WTC11 (cell line): ENCODE results near the gene TNS3. TPM values are rescaled to one million over a fixed set of nuclear protein-coding genes. Genes with fewer than 3 reads are reported as not detected.

Source experiments
- ATAC-seq: fragments of 200-7000 bp; cut with Tn5 transposase; 2 replicates; pipeline ENCODE4 v1.10.0; 2021; ENCODE audit warnings: mild to moderate bottlenecking, moderate library complexity
- CTCF ChIA-PET: fragments of 300-600 bp; sonication (Branson Sonifier 250); formaldehyde crosslinking; loops from one replicate; lab custom pipeline; 2021; ENCODE audit warnings: antibody characterized with exemption; lab: Charles Lee
- POLR2A ChIA-PET: fragments of 350-600 bp; sonication (Branson Sonifier 250); formaldehyde crosslinking; loops from one replicate; lab custom pipeline; 2021; ENCODE audit warnings: antibody characterized with exemption; lab: Charles Lee
- DNase-seq: peaks from one replicate; pipeline ENCODE4 v3.0.0; 2021; ENCODE audit warnings: low spot score
- H3K27ac Mint-ChIP-seq: 2 replicates; pipeline ENCODE4 v1.8.0; 2021; ENCODE audit warnings: mixed read lengths
- H3K27me3 Mint-ChIP-seq: 2 replicates; pipeline ENCODE4 v1.8.0; 2021; ENCODE audit warnings: low read depth, mild to moderate bottlenecking, moderate library complexity, mixed read lengths
- H3K36me3 Mint-ChIP-seq: 2 replicates; pipeline ENCODE4 v1.8.0; 2021; ENCODE audit warnings: mixed read lengths
- H3K4me1 Mint-ChIP-seq: 2 replicates; pipeline ENCODE4 v1.8.0; 2022; ENCODE audit warnings: mixed read lengths
- H3K4me3 Mint-ChIP-seq: 2 replicates; pipeline ENCODE4 v1.8.0; 2021; ENCODE audit warnings: mild to moderate bottlenecking, moderate library complexity, mixed read lengths
- H3K9me3 Mint-ChIP-seq: 2 replicates; pipeline ENCODE4 v1.8.0; 2021; ENCODE audit warnings: mixed read lengths
- AFF4 ChIP-seq: sonication (generic); formaldehyde crosslinking; IDR thresholded peaks from 2 replicates; pipeline ENCODE4 v1.8.1; 2023; ENCODE audit warnings: mild to moderate bottlenecking, missing genetic modification reagents, borderline replicate concordance
- MLX ChIP-seq: sonication (generic); formaldehyde crosslinking; IDR thresholded peaks from 2 replicates; pipeline ENCODE4 v1.8.1; 2023; ENCODE audit warnings: mild to moderate bottlenecking, missing genetic modification reagents, moderate library complexity
- MYBL2 ChIP-seq: sonication (generic); formaldehyde crosslinking; IDR thresholded peaks from 2 replicates; pipeline ENCODE4 v1.8.1; 2023; ENCODE audit warnings: mild to moderate bottlenecking, moderate library complexity, missing genetic modification reagents
- NR2C2 ChIP-seq: sonication (generic); formaldehyde crosslinking; IDR thresholded peaks from 2 replicates; pipeline ENCODE4 v1.8.0; 2022; ENCODE audit warnings: mild to moderate bottlenecking, missing genetic modification reagents
- RORB ChIP-seq: fragments of 250-450 bp; sonication (Bioruptor Pico); IDR thresholded peaks from 2 replicates; pipeline ENCODE4 v1.9.0; 2021; ENCODE audit warnings: mild to moderate bottlenecking
- SP1 ChIP-seq: sonication (generic); formaldehyde crosslinking; conservative IDR thresholded peaks from 2 replicates; pipeline ENCODE4 v1.8.1; 2022; ENCODE audit warnings: missing genetic modification reagents
- TCF7 ChIP-seq: sonication (generic); formaldehyde crosslinking; IDR thresholded peaks from 2 replicates; pipeline ENCODE4 v1.8.0; 2022; ENCODE audit warnings: mild to moderate bottlenecking, low read depth, missing genetic modification reagents, moderate library complexity
- TP53 ChIP-seq: sonication (generic); formaldehyde crosslinking; IDR thresholded peaks from 2 replicates; pipeline ENCODE4 v1.8.1; 2023; ENCODE audit warnings: mild to moderate bottlenecking, missing genetic modification reagents
- ZNF263 ChIP-seq: sonication (generic); formaldehyde crosslinking; IDR thresholded peaks from 2 replicates; pipeline ENCODE4 v1.8.1; 2022; ENCODE audit warnings: low read depth, mild to moderate bottlenecking, moderate library complexity, missing genetic modification reagents
- ZNF423 ChIP-seq: fragments of 250-450 bp; sonication (Bioruptor Pico); IDR thresholded peaks from 2 replicates; pipeline ENCODE4 v2.1.2; 2022; ENCODE audit warnings: mild to moderate bottlenecking, moderate library complexity
- ZNF425 ChIP-seq: fragments of 250-450 bp; sonication (Bioruptor Pico); conservative IDR thresholded peaks from 2 replicates; pipeline ENCODE4 v1.9.0; 2021; ENCODE audit warnings: mild to moderate bottlenecking
- total RNA-seq: library from RNA; stranded (reverse); gene quantifications from 3 replicates; pipeline ENCODE4 v1.2.3, GENCODE V29; 2021
- TF ChIP-seq, protein P1 (sequence below): sonication (generic); formaldehyde crosslinking; IDR thresholded peaks from 2 replicates; pipeline ENCODE4 v1.8.1; 2022; ENCODE audit warnings: mild to moderate bottlenecking, missing genetic modification reagents, moderate library complexity, borderline replicate concordance
- TF ChIP-seq, protein P2 (sequence below): sonication (generic); formaldehyde crosslinking; IDR thresholded peaks from 2 replicates; pipeline ENCODE4 v1.8.1; 2023; ENCODE audit warnings: mild to moderate bottlenecking, missing genetic modification reagents
- TF ChIP-seq, protein P3 (sequence below): sonication (generic); formaldehyde crosslinking; IDR thresholded peaks from 2 replicates; pipeline ENCODE4 v1.8.0; 2022; ENCODE audit warnings: mild to moderate bottlenecking, missing genetic modification reagents
- TF ChIP-seq, protein P4 (sequence below): sonication (generic); formaldehyde crosslinking; IDR thresholded peaks from 2 replicates; pipeline ENCODE4 v1.8.0; 2022; ENCODE audit warnings: mild to moderate bottlenecking, missing genetic modification reagents

The TNS3 gene
- total RNA-seq, 1 experiment from 2014 or later: 37.7 TPM

DNA sequence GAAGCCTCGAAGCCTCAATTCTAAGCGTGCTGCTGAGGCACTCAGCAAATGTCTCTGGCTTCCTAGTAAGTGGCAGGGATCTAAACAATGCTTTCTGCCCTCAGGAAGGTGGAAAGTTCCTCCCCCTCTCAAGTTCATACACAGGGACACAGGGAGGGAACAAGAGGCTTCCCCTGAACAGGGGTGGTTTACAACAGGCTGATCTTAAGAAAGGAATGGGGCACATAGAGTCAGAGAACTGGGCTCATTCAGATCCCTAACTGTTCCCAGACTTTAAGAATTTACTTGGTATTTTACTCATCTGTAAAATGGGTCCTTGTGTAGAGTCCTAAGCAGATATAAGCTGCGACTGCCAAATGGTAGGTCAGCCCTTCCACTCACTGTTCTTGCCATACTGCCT lies 2.5 kb downstream of the TNS3 start (continued):
- TF ChIP-seq, protein P1, sequence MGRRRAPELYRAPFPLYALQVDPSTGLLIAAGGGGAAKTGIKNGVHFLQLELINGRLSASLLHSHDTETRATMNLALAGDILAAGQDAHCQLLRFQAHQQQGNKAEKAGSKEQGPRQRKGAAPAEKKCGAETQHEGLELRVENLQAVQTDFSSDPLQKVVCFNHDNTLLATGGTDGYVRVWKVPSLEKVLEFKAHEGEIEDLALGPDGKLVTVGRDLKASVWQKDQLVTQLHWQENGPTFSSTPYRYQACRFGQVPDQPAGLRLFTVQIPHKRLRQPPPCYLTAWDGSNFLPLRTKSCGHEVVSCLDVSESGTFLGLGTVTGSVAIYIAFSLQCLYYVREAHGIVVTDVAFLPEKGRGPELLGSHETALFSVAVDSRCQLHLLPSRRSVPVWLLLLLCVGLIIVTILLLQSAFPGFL (CRISPR knock-in tag): no peak
- TF ChIP-seq MLX (CRISPR knock-in tag): no peak

DNA sequence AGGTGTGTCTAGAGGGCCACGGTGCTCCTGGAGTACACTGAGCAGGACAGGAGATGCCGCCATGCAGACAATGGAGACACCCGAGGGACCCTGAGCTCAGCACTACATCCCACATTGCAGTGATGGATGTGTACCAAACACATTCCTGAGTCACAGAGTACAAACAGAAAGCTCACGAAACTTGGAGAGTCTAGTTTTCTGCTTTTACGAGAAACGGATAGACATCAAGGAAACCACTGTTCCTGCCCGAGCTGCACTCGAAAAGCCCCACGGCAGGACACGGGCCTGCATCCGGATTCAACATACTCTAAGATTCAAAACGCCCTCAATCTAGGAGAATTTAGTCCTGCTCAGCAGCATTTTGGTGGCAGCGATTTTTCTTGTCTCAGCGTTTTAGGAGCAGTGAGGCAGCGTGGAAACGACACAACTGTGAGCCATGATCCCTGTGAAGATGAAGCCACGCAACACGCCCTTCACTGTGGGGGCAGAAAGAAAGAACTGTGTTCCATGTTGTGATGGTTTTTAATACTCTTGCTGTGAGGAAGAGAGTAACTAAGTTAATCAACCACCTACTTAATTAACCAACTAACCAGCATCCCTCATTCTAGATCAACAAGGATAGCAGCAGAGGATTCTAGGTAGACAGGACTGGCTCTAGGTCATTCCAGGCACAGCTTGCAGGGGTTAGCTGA lies 3.2 kb downstream of the TNS3 start:
- H3K4me3 Mint-ChIP-seq: no peak overlapping the region
- no peak for DNase-seq
- H3K27ac Mint-ChIP-seq: no peak overlapping the region; the same call in 1 of the 2 replicates
- TF ChIP-seq TP53 (CRISPR knock-in tag) (no peak), ZNF425 (CRISPR knock-in tag) (no peak), AFF4 (CRISPR knock-in tag) (no peak), ZNF263 (no peak), ZNF423 (CRISPR knock-in tag) (no peak), TCF7 (CRISPR knock-in tag) (no peak), MYBL2 (CRISPR knock-in tag) (no peak), NR2C2 (CRISPR knock-in tag) (no peak), RORB (CRISPR knock-in tag) (no peak), SP1 (CRISPR knock-in tag) (no peak)
- TF ChIP-seq, protein P2, sequence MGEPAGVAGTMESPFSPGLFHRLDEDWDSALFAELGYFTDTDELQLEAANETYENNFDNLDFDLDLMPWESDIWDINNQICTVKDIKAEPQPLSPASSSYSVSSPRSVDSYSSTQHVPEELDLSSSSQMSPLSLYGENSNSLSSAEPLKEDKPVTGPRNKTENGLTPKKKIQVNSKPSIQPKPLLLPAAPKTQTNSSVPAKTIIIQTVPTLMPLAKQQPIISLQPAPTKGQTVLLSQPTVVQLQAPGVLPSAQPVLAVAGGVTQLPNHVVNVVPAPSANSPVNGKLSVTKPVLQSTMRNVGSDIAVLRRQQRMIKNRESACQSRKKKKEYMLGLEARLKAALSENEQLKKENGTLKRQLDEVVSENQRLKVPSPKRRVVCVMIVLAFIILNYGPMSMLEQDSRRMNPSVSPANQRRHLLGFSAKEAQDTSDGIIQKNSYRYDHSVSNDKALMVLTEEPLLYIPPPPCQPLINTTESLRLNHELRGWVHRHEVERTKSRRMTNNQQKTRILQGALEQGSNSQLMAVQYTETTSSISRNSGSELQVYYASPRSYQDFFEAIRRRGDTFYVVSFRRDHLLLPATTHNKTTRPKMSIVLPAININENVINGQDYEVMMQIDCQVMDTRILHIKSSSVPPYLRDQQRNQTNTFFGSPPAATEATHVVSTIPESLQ (CRISPR knock-in tag): no peak
- TF ChIP-seq, protein P3, sequence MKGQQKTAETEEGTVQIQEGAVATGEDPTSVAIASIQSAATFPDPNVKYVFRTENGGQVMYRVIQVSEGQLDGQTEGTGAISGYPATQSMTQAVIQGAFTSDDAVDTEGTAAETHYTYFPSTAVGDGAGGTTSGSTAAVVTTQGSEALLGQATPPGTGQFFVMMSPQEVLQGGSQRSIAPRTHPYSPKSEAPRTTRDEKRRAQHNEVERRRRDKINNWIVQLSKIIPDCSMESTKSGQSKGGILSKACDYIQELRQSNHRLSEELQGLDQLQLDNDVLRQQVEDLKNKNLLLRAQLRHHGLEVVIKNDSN (CRISPR knock-in tag): no peak
- TF ChIP-seq, protein P4, sequence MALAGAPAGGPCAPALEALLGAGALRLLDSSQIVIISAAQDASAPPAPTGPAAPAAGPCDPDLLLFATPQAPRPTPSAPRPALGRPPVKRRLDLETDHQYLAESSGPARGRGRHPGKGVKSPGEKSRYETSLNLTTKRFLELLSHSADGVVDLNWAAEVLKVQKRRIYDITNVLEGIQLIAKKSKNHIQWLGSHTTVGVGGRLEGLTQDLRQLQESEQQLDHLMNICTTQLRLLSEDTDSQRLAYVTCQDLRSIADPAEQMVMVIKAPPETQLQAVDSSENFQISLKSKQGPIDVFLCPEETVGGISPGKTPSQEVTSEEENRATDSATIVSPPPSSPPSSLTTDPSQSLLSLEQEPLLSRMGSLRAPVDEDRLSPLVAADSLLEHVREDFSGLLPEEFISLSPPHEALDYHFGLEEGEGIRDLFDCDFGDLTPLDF (CRISPR knock-in tag): no peak
- TF ChIP-seq, all 79 proteins: peak for 0
- CTCF ChIA-PET: interaction anchor here (1.3 to 1.9 kb wide), 2 partner anchors 143 to 241 kb away, joined by 4 to 5 read pairs; no protein-coding TSS in a partner anchor
- Mint-ChIP-seq H3K4me1 (peaks cover 79% of the 10 kb centered on the region), H3K36me3 (no peaks in the 10 kb centered on the region), H3K9me3 (no peaks in the 10 kb centered on the region), H3K27me3 (peaks cover 23% of the 10 kb centered on the region)
- POLR2A ChIA-PET: no interaction called here
- ATAC-seq: no peak
